Calu3 (cell line): ENCODE data around the gene ATG2B. TPM values are rescaled to one million over a fixed set of nuclear protein-coding genes. Genes with fewer than 3 reads are reported as not detected.
A peak's percentile ranks its signal among the peaks of the same experiment; 100 is the strongest.

Experiments used
- BruUV-seq: library from RNA; stranded (reverse); fragments of 400-500 nt; replicated peaks from 2 replicates; lab custom pipeline; 2021; lab: Mats Ljungman, UMichigan
- CTCF ChIA-PET: fragments of 300-600 bp; sonication (Branson Sonifier 250); formaldehyde crosslinking; loops from one replicate; lab custom pipeline; 2022; ENCODE audit warnings: antibody characterized with exemption; lab: Charles Lee
- DNase-seq: peaks from one replicate; pipeline ENCODE4 v3.0.0; 2022
- H3K27ac Mint-ChIP-seq: one replicate; pipeline ENCODE4 v1.8.0; 2022; ENCODE audit warnings: mixed read lengths; ENCODE audit not compliant: unreplicated experiment
- H3K27me3 Mint-ChIP-seq: one replicate; pipeline ENCODE4 v1.8.0; 2022; ENCODE audit warnings: mixed read lengths; ENCODE audit not compliant: unreplicated experiment
- H3K36me3 Mint-ChIP-seq: one replicate; pipeline ENCODE4 v1.8.0; 2022; ENCODE audit warnings: mild to moderate bottlenecking, moderate library complexity, mixed read lengths; ENCODE audit not compliant: insufficient read depth, unreplicated experiment
- H3K4me1 Mint-ChIP-seq: one replicate; pipeline ENCODE4 v1.8.0; 2022; ENCODE audit warnings: mild to moderate bottlenecking, low read depth, mixed read lengths; ENCODE audit not compliant: unreplicated experiment
- H3K4me3 Mint-ChIP-seq: one replicate; pipeline ENCODE4 v1.8.0; 2022; ENCODE audit warnings: mild to moderate bottlenecking, low read depth, moderate library complexity, mixed read lengths; ENCODE audit not compliant: unreplicated experiment
- H3K9me3 Mint-ChIP-seq: one replicate; pipeline ENCODE4 v1.8.0; 2022; ENCODE audit warnings: low read depth, mixed read lengths; ENCODE audit not compliant: unreplicated experiment
- intact Hi-C: fragments of 100-400 bp; cut with micrococcal nuclease; formaldehyde crosslinking; loops from one replicate; pipeline ENCODE4 v1.10.0; 2022; ENCODE audit not compliant: unreplicated experiment
- total RNA-seq: library from RNA; stranded (reverse); gene quantifications from 2 replicates; pipeline ENCODE4 v1.2.3, GENCODE V29; 2022
- TF ChIP-seq, protein P1 (sequence below): fragments of 200-600 bp; IDR thresholded peaks from one replicate; pipeline ENCODE4 v1.8.0; 2022; ENCODE audit warnings: antibody characterized with exemption; ENCODE audit not compliant: unreplicated experiment

The ATG2B gene
- total RNA-seq, 1 experiment from 2014 or later, result 14.5 TPM

DNA sequence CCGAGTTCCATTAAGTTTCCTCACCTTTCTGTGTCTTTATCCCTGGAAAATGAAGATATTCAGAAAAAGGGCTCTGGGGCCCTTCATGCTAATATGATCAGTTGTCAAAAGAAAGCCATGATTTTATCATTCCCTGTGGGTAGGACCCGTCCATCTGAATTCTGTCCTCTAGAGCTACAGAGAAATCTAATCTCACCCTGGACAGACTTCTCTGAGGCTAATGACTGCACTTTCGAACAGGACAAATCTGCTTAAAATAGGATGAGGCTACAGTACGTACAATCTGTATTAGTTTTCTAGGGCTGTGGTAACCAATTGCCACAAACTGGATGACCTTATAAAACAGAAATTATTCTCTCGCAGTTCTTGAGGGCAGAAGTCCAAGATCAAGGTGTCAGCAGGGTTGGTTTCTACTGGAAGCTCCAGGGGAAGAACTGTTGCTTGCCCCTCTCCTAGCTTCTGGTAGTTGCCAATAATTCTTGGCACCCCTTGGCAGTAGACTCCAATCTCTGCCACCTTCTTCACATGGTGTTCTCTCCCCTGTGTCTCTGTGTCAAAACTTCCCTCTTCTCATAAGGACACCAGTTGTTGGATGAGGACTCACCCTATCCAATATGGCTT, 30.0 kb upstream of the ATG2B start:
- H3K27ac Mint-ChIP-seq, result no peak overlapping the region
- no peaks in the 10 kb centered on the region for H3K4me1 Mint-ChIP-seq
- no TSS peak for BruUV-seq
- H3K9me3 Mint-ChIP-seq, result no peaks in the 10 kb centered on the region
- H3K4me3 Mint-ChIP-seq, result peak overlapping the region; percentile 88
- TF ChIP-seq, protein P1, sequence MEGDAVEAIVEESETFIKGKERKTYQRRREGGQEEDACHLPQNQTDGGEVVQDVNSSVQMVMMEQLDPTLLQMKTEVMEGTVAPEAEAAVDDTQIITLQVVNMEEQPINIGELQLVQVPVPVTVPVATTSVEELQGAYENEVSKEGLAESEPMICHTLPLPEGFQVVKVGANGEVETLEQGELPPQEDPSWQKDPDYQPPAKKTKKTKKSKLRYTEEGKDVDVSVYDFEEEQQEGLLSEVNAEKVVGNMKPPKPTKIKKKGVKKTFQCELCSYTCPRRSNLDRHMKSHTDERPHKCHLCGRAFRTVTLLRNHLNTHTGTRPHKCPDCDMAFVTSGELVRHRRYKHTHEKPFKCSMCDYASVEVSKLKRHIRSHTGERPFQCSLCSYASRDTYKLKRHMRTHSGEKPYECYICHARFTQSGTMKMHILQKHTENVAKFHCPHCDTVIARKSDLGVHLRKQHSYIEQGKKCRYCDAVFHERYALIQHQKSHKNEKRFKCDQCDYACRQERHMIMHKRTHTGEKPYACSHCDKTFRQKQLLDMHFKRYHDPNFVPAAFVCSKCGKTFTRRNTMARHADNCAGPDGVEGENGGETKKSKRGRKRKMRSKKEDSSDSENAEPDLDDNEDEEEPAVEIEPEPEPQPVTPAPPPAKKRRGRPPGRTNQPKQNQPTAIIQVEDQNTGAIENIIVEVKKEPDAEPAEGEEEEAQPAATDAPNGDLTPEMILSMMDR, result no peak
- no peak for DNase-seq
- H3K27me3 Mint-ChIP-seq, result no peaks in the 10 kb centered on the region
- peaks cover 18% of the 10 kb centered on the region for H3K36me3 Mint-ChIP-seq
- CTCF ChIA-PET, result no interaction called here
- intact Hi-C loops, result no loop called here

- no peaks in the 10 kb centered on the region for H3K9me3 Mint-ChIP-seq
- peak; percentile 99 for DNase-seq
- BruUV-seq, result no TSS peak
- TF ChIP-seq, protein P1, result no peak
- no peaks in the 10 kb centered on the region for H3K4me1 Mint-ChIP-seq
- CTCF ChIA-PET, result no interaction called here
- H3K4me3 Mint-ChIP-seq, result peak overlapping the region; percentile 88
- peaks cover 18% of the 10 kb centered on the region for H3K36me3 Mint-ChIP-seq
- peak overlapping the region; percentile 61 for H3K27ac Mint-ChIP-seq
- intact Hi-C loops, result loop anchor here (2.0 kb wide), 1 partner anchor 27 kb away; no protein-coding TSS in a partner anchor
- H3K27me3 Mint-ChIP-seq, result no peaks in the 10 kb centered on the region
These were observed 28.4 kb upstream of the ATG2B start for GRCh38 chr14:96391293-96392118.

DNA sequence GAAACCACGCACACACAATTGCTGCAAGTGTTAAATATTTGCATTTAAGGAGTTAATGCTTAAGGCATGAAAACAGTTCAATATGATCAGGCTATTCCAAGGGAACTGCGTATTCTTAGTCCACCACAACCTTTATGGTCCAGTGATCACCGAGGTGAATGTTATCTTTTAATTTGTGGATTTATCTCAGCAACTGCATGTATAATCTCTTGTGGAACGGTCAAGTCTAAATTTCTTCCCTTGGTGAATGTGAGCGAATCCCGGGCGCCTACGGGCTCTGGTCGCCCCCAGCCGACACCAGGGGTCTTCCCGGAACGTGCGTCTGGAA, 27.8 kb upstream of the ATG2B start:
- BruUV-seq, result no TSS peak
- H3K9me3 Mint-ChIP-seq, result no peaks in the 10 kb centered on the region
- intact Hi-C loops, result loop anchor here (2.0 kb wide), 1 partner anchor 26 kb away; no protein-coding TSS in a partner anchor
- H3K36me3 Mint-ChIP-seq, result peaks cover 18% of the 10 kb centered on the region
- H3K27me3 Mint-ChIP-seq, result no peaks in the 10 kb centered on the region
- H3K4me1 Mint-ChIP-seq, result no peaks in the 10 kb centered on the region
- no peak for DNase-seq
- H3K4me3 Mint-ChIP-seq, result peak overlapping the region; percentile 88
- TF ChIP-seq, protein P1, result no peak
- peak overlapping the region; percentile 61 for H3K27ac Mint-ChIP-seq
- CTCF ChIA-PET, result no interaction called here

DNA sequence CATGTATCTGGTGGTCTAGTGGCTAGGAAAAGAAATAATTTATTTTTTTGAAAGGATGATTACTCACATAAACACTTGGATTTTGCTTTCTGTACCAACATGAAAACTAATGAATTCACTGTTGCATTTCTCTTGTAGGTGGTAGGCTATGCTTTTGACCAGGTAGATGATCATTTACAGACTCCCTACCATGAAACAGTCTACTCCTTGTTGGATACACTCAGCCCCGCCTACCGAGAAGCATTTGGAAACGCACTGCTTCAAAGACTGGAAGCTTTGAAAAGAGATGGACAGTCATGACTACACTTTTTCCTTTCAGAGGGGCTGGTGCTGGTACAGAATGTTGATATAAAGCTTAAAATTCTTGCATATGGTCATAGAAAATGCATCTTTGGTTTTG, 22.2 kb upstream of the ATG2B start:
- no TSS peak for BruUV-seq
- H3K9me3 Mint-ChIP-seq, result no peaks in the 10 kb centered on the region
- DNase-seq, result no peak
- intact Hi-C loops, result no loop called here
- H3K36me3 Mint-ChIP-seq, result peaks cover 5% of the 10 kb centered on the region
- no peak overlapping the region for H3K4me3 Mint-ChIP-seq
- no peaks in the 10 kb centered on the region for H3K4me1 Mint-ChIP-seq
- CTCF ChIA-PET, result no interaction called here
- H3K27ac Mint-ChIP-seq, result no peak overlapping the region
- TF ChIP-seq, protein P1, result no peak
- H3K27me3 Mint-ChIP-seq, result no peaks in the 10 kb centered on the region
